HS-5 (cell line): ENCODE data around the gene PTPRO.

ENCODE experiments used
- DNase-seq: peaks from one replicate; pipeline ENCODE4 v3.0.0-alpha.2; 2012; ENCODE audit warnings: low read depth

Gene PTPRO

DNA sequence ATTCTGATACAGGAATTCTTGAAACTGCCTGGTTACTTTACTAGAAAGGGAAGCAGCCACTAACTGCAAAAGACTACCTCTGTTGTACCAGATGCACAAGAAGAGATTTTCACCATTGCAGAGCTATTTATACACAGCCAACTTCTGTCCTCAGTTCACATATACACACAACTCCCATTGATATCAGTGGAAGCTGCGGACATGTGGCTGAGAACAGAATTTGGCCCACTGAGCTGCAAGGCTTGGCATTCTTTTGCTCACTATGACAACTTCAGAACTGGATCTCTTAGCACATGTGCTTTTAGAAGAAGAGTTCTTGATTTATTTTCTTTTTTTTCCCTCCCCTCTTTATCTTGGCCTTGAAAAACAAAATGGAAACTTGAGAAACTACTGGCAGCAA is 28.3 kb downstream of the PTPRO start:
- no peak for DNase-seq

DNA sequence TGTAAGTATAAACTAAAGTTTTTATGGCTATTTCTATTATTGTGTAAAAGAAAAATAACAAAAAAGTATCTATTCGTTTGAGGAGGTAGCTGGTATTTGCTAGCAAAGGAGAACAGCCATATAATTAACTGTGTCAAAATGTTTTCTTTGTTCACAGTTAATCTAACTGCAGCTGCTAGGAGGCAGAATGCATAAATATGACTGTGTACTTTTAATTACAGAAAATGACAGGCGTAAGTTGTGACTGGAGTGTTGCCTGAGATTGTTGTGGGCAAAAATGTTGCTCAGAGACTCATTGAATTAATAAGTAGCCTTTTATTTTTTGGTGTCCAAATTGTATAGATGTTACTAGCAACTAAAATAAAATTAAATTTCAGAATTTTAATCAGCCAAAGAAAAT is 33.5 kb downstream of the PTPRO start:
- DNase-seq = no peak

GRCh38 chr12:15356951-15357364 is 34.6 kb downstream of the PTPRO start:
- DNase-seq = no peak

DNA sequence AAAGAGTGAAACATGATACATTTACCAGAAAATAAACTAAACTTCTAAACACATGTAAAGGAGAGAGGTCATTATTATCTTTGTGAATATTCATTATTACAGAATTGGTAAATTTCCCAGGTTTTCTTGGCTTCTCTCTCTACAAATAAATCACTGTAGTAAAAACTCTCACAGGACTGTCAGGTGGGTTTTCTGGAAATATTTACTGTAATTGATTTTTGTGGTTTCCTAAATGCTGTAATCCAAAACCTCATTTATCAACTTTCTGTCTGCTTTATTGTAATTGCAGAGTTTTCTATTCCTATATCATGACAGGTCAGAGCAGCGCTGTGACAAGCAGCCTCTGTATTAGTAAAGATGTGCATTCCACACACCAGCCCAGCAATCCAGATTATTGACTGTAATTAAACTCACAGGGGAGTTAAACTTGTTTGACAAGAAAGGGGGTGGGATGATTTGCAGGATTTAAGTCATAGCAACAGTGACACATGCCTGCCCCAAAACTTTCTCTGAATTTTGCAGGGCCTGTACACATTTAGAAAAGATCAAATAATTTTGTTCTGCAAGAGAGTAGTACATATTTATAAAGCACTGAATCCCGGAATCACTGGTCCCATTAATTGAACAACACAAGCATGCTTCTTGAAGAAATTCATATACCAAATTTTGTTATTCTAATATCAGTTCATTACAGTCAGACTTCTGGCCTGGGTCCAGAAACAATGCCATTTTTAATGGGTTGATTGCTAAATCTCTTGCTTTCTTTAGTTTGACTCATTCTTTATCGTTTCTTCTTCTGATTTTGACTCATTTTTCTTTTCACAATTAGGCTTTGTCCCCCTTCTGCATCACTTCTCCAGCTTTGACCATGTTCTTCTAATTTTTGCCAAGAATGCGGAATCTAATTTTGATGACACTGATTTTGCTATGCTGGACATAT is 42.2 kb downstream of the PTPRO start:
- no peak for DNase-seq

DNA sequence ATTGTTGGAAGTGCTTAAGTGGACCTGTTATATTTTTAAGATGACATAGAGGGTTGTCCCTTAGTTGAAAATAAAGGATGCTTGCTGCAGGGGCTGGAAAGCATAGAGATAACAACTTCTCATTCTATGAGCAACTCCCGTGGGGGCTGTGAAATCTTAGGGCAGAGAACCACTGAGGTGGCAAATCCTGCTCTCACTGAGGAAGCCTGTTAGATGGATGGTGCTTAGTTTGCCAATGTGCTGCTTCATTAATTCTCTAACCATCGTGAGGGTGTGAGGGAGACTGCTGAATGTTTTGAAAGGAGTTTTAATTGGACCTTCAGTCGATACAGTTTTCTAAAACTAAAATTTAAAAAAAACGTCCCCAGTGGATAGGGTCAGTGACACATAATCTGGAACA is 46.5 kb downstream of the PTPRO start:
- no peak for DNase-seq

- no peak for DNase-seq
These were observed 50.0 kb downstream of the PTPRO start for GRCh38 chr12:15372352-15372751.

DNA sequence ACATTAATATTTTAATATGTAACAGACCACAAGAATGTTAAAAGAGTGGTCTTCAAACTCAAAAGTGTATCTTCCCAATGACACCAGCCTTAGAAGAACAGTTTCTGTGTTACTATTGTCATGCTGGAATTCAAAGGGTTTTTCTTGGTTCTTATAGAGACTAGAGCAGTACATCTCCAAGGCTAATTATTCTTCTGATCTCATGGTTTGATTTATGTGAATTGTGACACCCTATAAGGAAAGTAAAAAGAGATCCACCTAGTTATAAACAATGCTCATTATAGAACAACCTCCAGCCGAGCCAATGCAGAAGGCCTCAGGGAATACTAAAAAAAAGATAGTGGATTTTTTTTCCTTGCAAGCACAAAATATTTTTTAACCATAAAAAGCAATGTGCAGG is 65.5 kb downstream of the PTPRO start:
- DNase-seq = no peak

GRCh38 chr12:15389561-15389960 is 67.3 kb downstream of the PTPRO start:
- no peak for DNase-seq

GRCh38 chr12:15393037-15393436 is 70.7 kb downstream of the PTPRO start:
- no peak for DNase-seq

DNA sequence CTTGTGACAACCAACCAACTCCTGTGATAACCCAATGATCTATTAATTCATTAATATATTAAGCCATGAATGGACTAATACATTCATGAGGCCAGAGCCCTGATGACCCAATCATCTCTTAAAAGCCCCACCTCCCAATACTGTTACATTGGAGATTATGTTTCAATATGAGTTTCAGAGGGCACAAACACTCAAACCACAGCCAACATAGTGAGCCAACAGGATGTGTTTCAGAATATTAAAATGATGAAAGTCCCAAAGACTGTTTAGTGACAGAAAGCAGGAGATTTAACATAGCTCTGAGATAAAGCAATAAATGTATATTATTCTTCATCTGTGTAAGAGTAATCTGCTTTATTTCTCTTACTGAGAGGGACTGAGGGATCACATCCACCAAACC is 71.7 kb downstream of the PTPRO start:
- DNase-seq = no peak

DNA sequence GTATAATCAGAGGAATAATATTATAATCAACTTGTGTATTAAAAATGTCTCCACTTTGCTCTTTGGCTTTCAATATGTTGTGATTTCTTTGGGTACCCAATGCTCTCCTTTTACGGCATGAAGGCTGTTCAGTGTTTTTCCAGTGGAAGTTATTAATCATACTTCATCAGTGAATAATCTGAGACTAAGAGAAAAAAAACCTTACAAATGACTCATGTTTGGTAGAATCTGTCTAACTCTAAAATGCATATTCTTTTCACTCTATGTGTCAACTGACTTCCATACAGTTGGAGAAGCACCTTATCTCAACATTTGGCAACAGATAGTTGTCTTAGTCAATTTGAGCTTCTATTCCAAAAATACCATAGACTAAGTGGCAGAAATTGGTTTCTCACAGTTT is 82.2 kb downstream of the PTPRO start:
- DNase-seq = peak; percentile 43

DNA sequence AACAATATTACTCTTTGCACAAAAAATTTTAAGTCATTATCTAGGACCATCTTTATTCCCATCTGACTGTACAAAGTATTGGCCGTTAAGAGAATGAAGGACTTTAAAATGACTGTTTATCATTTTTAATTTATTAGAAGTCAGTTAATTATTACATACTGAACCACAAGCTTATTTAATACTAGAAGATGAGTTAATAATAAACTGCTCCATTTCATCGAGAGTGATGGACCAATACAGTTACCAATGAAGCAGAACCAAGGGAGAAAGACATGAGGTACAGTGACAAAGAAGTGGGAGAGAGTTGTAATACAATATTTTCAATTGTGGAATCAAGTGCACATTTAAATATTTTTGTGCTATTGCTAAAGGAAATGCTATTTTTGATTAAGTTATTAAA is 83.3 kb downstream of the PTPRO start:
- no peak for DNase-seq

DNA sequence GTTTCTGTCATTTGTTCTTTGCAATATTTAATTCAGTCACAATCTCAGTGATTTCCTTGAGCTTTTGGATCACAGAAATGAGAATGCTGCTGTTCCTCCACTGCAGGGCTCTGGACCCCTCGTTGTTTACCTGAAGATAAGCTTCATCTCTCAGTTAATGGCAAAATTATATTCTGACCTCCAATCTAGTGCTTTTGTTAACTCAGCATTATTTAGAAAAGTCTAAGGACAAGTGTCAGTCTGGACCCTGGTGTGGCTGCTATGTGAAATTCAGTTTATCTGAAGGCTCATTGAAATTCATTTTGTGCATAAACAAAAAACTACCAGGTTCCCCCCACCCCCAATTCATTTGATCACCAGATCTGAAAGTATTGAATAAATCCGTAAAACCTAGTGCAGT is 84.7 kb downstream of the PTPRO start:
- no peak for DNase-seq

DNA sequence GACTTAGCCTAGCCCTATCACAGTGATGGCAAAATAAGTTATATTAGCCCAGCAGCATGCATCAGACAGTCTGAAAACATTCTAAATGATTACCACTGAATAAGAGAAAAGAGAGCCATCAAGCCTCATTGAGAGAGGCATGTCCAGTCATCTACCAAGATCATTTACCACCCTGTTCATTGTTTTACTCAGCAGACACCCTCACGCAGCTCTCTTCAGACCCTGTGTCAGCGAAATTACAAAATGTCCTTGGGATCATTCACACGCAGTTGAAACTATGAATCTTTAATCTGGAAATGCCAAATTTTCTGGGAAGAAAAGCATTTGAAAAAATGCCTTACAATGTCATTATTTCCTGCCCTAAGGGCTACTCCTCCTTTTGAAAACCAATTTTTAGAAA is 89.5 kb downstream of the PTPRO start:
- DNase-seq = no peak

DNA sequence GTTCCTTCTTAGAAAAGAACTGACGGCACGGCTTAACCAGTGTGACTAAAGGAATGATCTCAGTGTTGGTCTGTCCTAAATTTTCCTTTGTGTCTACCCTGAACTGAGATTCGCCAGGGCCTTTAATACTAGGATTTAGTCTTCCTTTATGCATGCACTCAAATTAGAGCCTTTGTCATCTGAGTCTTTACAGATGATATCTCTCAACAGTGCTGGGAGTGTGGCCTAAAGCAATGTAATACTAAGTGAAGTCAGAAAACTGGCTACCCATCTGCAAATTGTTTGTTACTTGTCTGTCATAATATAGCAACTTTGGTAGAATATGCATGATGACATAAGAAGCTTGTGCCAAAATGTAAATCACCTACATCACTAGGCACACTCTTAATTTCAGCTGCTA is 95.4 kb downstream of the PTPRO start:
- DNase-seq = no peak

DNA sequence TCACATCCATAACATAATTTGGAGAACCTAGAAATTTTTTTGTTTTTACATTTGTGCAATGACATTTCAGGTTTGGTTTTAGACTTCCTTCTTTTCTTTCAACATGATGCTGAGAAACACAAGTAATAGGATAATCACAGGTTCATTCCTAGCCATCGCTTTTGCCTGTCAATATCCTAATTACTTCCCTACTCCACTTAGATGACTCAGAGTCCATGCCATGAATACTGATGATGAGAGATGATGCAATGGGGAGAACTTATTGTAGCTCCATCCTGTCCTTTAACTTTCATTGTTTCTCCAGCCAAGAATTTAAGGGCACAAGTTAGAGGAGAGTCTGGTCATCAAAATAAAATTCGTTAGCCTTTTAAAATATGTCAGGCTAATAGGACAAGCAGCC is 101.3 kb downstream of the PTPRO start:
- peak; percentile 36 for DNase-seq

GRCh38 chr12:15427913-15428312 is 105.6 kb downstream of the PTPRO start:
- no peak for DNase-seq

DNA sequence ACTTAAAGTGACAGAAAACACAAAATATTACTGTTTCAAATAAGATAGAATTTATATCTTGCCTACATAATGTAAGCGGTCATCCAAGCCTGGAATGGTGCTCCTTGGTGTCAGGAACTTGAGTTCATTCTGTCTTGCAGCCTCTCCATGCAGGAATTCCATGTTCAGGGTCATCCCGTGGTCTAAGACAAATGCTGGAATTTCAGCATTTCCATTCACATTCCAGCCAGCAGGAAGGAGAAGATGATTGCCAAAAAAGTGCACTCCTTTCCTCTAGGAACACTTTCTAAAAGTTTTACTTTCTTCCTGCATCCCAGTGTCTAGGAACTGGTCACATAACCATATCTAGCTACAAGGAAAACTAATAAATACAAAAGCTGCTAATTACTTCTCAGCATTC is 106.3 kb downstream of the PTPRO start:
- DNase-seq = no peak

DNA sequence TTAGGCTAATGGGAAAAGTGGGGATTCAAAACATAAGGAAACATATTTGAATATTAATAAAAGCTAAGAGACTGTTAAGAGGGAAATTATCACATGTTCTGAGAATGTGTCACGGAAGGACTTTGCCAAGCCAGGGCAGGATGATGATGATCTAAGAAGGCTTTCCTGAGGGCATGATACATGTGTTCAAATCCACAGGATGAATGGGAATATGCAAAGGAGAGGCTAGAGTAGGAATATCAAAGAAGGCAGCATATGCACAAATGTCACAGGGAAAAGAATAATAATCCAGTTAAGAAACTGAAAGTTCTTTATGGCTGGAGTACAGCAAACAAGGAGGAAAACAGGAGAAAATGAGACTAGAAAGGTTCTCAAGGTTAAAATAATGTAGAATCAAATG is 107.0 kb downstream of the PTPRO start:
- DNase-seq = no peak

DNA sequence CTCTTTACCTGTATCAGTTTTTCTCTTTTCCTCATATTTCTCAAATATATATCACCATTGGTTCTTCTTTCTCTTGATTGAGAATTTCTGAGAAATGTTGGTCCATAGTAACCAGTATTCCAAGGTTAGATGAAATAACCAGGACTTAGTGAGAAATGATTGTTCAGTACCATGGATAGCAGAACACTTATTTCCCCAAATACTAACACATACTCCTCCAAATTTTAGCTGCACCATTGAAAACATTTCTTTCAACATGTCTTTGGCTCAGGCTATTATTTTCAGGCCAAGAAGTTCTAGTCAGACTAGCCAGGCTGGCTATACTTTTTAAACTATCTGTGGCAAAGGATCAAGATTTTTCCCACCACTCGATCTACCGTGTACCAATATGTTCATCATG is 113.3 kb downstream of the PTPRO start:
- DNase-seq = no peak

GRCh38 chr12:15439459-15439858 is 117.2 kb downstream of the PTPRO start:
- DNase-seq = no peak

DNA sequence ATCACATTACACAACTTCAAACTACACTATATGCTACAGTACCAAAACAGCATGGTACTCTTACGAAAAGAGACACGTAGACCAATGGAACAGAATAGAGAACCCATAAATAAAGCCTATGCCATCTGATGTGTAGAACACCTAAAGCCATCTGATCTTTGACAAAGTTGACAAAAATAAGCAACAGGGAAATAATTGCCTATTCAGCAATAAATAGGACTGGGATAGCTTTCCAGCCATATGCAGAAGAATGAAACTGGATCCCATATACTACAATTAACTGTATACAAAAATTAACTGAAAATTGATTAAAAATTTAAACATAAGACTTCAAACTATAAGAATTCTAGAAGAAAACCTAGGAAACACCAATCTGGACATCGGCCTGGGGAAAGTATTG is 120.7 kb downstream of the PTPRO start:
- no peak for DNase-seq

- DNase-seq = no peak
These were observed 121.3 kb downstream of the PTPRO start for GRCh38 chr12:15443611-15444010.

DNA sequence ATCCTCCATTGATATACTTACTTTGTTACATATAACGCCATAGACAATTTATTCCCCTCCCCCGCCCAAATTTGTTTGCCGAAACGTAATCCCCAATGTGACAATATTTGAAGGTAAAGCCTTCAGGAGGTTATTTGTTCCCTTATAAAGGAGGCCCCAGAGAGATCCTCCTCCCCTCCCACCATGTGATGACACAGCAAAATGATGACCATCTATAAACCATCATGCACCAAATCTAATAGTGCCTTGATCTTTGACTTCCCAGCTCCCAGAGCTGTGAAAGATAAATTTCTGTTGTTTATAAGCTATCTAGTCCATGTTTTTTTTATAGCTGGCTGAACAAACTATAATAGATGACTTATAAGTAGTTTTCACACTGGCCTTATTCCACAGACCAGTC is 122.2 kb downstream of the PTPRO start:
- no peak for DNase-seq
